Activated naive CD8-positive, alpha-beta T cell treated with anti-CD3 and anti-CD28 coated beads, Interleukin-2, amount 50 U/mL, for 24 hours (primary cell): ENCODE measurements around the gene CDK9.
"Not testable (repeated sequence)": the region's sequence is repeated elsewhere in the genome, so short reads cannot be mapped to it uniquely, and the experiment has no call there.

Experiments
- ATAC-seq: fragments of 150-1000 bp; cut with Tn5 transposase; one replicate; pipeline ENCODE4 v1.10.0; 2021
- DNase-seq: peaks from one replicate; pipeline ENCODE4 v3.0.0; 2021
- H3K27ac Mint-ChIP-seq: one replicate; pipeline ENCODE4 v1.8.0; 2021; ENCODE audit warnings: mild to moderate bottlenecking, mixed read lengths
- H3K27me3 Mint-ChIP-seq: one replicate; pipeline ENCODE4 v1.8.0; 2021; ENCODE audit warnings: mixed read lengths
- H3K36me3 Mint-ChIP-seq: one replicate; pipeline ENCODE4 v1.8.0; 2021; ENCODE audit warnings: low read depth, mixed read lengths
- H3K4me1 Mint-ChIP-seq: one replicate; pipeline ENCODE4 v1.8.0; 2021; ENCODE audit warnings: mixed read lengths
- H3K4me3 Mint-ChIP-seq: one replicate; pipeline ENCODE4 v1.8.0; 2021; ENCODE audit warnings: mild to moderate bottlenecking, moderate library complexity, mixed read lengths
- H3K9me3 Mint-ChIP-seq: one replicate; pipeline ENCODE4 v1.8.0; 2021; ENCODE audit warnings: mixed read lengths

CDK9 gene

DNA sequence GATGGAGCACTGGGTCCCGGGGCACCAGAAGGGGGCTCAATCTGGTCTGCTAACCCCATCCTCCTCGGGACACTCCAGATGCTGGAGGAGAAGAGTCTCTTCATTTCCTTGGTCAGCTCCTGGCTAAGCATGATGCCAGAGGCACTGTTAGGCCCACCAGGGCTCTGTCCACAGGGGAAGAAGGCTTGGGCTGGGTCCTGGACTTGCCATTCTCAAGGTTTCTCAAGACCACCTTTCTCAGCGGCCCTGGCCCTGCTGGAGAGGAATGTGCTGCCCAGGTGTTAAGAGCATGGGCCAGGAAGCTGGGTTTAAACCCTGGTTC, 15.3 kb upstream of the CDK9 start:
- peak overlapping the region; percentile 84 for H3K4me3 Mint-ChIP-seq
- no peaks in the 10 kb centered on the region for H3K27me3 Mint-ChIP-seq
- no peak for ATAC-seq
- peak overlapping the region; percentile 77 for H3K27ac Mint-ChIP-seq
- peaks cover 73% of the 10 kb centered on the region for H3K4me1 Mint-ChIP-seq
- peaks cover 25% of the 10 kb centered on the region for H3K36me3 Mint-ChIP-seq
- H3K9me3 Mint-ChIP-seq = no peaks in the 10 kb centered on the region
- DNase-seq = no peak

DNA sequence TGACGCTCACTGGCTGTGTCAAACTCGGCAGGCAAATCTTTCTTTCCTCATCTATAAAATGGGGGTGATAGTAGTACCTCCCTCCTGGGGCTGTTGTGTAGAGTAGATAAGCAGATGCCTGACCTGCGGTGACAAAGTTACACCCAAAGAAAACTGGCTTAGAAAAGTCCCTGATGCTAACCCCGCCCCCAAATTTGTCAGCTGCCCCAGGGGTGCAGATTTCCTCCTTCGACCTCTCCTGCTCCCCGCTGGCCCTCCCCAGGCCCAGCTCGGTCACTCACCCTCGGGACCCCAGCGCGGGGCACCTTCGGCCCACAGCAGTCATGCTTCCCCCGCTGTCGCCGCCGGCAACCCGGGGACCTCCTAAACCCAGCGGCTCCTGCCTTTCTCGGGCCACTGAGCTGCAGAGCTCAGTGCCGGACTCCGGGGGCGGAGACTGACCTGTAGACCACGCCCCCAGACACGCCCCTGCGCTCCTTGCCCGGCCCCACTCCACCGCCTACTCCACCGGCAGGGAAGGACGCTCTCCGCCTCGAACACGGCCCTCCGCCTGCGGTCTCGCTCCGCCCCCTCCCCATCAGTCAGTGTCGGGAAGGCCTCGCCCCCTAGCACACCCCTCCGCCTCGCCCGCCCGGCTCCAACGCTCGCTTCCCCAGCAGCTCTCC, 14.8 kb upstream of the CDK9 start:
- H3K9me3 Mint-ChIP-seq = no peaks in the 10 kb centered on the region
- DNase-seq (peak; percentile 98), ATAC-seq (peak; percentile 93)
- no peaks in the 10 kb centered on the region for H3K27me3 Mint-ChIP-seq
- peaks cover 74% of the 10 kb centered on the region for H3K4me1 Mint-ChIP-seq
- peak overlapping the region; percentile 77 for H3K27ac Mint-ChIP-seq
- H3K4me3 Mint-ChIP-seq = peak overlapping the region; percentile 84
- peaks cover 25% of the 10 kb centered on the region for H3K36me3 Mint-ChIP-seq

GRCh38 chr9:127771570-127772189, 14.2 kb upstream of the CDK9 start:
- H3K4me3 Mint-ChIP-seq = peak overlapping the region; percentile 84
- H3K9me3 Mint-ChIP-seq = no peaks in the 10 kb centered on the region
- peaks cover 75% of the 10 kb centered on the region for H3K4me1 Mint-ChIP-seq
- no peaks in the 10 kb centered on the region for H3K27me3 Mint-ChIP-seq
- ATAC-seq (no peak), DNase-seq (no peak)
- H3K27ac Mint-ChIP-seq = peak overlapping the region; percentile 77
- peaks cover 20% of the 10 kb centered on the region for H3K36me3 Mint-ChIP-seq

- H3K36me3 Mint-ChIP-seq = peaks cover 22% of the 10 kb centered on the region
- no peak overlapping the region for H3K4me3 Mint-ChIP-seq
- DNase-seq = no peak
- no peak overlapping the region for H3K27ac Mint-ChIP-seq
- H3K9me3 Mint-ChIP-seq = no peaks in the 10 kb centered on the region
- ATAC-seq = no peak
- peaks cover 69% of the 10 kb centered on the region for H3K4me1 Mint-ChIP-seq
- no peaks in the 10 kb centered on the region for H3K27me3 Mint-ChIP-seq
Observed at GRCh38 chr9:127772603-127773002, 13.2 kb upstream of the CDK9 start.

DNA sequence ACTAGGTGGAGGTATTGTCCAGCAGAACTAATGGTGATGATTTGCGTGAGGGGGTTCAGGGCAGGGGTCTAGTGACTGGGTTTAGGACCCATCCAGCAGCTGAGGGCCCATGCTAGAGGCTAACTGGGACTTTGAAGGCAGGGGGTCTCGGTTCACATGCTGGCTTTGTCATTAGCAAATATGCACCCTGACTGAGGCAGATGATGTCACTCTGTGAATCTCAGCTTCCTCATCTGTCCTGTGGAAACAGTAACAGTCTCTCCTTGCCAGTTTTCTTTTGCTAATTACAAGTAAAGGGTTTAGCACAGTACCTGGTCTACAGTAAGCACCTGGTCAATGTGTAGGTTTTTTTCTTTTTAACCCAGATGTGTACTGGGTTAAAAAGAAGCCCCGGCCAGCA, 12.6 kb upstream of the CDK9 start:
- H3K4me1 Mint-ChIP-seq = peaks cover 65% of the 10 kb centered on the region
- H3K27ac Mint-ChIP-seq = peak overlapping the region; percentile 50
- no peak overlapping the region for H3K4me3 Mint-ChIP-seq

GRCh38 chr9:127773981-127774380, 11.9 kb upstream of the CDK9 start:
- no peak overlapping the region for H3K4me3 Mint-ChIP-seq

More for the DNA sequence above, 12.6 kb upstream of the CDK9 start:
- ATAC-seq (no peak), DNase-seq (no peak)
- peaks cover 23% of the 10 kb centered on the region for H3K36me3 Mint-ChIP-seq
- no peaks in the 10 kb centered on the region for H3K9me3 Mint-ChIP-seq
- H3K27me3 Mint-ChIP-seq = no peaks in the 10 kb centered on the region

GRCh38 chr9:127776195-127776923, 9.5 kb upstream of the CDK9 start:
- ATAC-seq (peak; percentile 33), DNase-seq (peak; percentile 77)
- Mint-ChIP-seq H3K36me3 (peaks cover 17% of the 10 kb centered on the region), H3K27ac (peak overlapping the region; percentile 100), H3K27me3 (no peaks in the 10 kb centered on the region), H3K9me3 (no peaks in the 10 kb centered on the region), H3K4me1 (peaks cover 57% of the 10 kb centered on the region), H3K4me3 (peak overlapping the region; percentile 99)

More at GRCh38 chr9:127773981-127774380, 11.9 kb upstream of the CDK9 start:
- DNase-seq = no peak
- Mint-ChIP-seq H3K36me3 (peaks cover 20% of the 10 kb centered on the region), H3K4me1 (peaks cover 61% of the 10 kb centered on the region), H3K27me3 (no peaks in the 10 kb centered on the region), H3K9me3 (no peaks in the 10 kb centered on the region), H3K27ac (peak overlapping the region; percentile 39)
- no peak for ATAC-seq

DNA sequence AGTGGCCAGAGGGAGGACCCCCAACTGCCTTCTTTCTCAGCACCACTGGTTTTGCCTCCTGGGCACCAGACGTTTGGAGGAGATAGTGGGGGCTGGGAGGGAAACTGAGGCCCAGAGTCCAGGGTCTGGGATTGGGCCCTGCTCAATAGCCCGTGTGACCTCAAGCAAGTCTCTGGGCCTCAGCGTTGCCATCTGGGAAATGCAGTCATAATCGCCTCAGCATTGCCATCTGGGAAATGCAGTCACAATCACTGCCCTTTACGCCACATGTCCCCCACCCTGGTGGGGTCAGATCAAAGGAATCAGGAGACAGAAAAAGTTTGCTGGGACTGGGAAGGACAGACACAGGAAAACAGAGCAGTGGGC, 8.9 kb upstream of the CDK9 start:
- H3K4me3 Mint-ChIP-seq = peak overlapping the region; percentile 99
- H3K27me3 Mint-ChIP-seq = no peaks in the 10 kb centered on the region
- peak; percentile 49 for DNase-seq
- peak overlapping the region; percentile 100 for H3K27ac Mint-ChIP-seq
- H3K9me3 Mint-ChIP-seq = no peaks in the 10 kb centered on the region
- peaks cover 57% of the 10 kb centered on the region for H3K4me1 Mint-ChIP-seq
- peaks cover 14% of the 10 kb centered on the region for H3K36me3 Mint-ChIP-seq
- ATAC-seq = no peak

DNA sequence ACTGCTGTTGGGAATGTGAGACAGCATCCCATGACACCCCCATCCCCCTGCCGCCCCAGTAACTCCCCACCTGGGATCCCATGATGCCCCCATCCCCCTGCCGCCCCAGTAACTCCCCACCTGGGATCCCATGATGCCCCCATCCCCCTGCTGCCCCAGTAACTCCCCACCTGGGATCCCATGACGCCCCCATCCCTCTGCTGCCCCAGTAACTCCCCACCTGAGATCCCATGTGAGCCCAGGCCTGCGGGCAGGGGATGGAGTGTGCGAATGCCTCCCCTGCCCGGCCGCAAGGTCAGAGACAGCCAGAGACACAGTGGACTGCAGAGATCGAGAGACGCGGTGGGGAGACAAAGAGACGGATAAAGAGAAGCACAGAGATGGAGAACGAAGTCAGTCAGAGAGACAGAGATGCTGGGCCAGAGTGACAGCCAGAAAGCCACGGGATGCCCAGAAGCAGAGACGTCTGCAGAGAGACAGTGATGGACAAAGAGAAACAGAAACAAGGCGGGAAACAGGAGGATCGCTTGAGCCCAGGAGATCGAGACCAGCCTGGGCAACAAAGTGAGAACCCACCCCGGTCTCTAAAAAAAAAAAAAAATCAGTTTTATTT, 8.4 kb upstream of the CDK9 start:
- Mint-ChIP-seq H3K9me3 (no peaks in the 10 kb centered on the region), H3K4me1 (peaks cover 60% of the 10 kb centered on the region), H3K27ac (peak overlapping the region; percentile 100), H3K27me3 (no peaks in the 10 kb centered on the region), H3K4me3 (peak overlapping the region; percentile 99), H3K36me3 (peaks cover 14% of the 10 kb centered on the region)
- no peak for ATAC-seq
- DNase-seq = no peak

DNA sequence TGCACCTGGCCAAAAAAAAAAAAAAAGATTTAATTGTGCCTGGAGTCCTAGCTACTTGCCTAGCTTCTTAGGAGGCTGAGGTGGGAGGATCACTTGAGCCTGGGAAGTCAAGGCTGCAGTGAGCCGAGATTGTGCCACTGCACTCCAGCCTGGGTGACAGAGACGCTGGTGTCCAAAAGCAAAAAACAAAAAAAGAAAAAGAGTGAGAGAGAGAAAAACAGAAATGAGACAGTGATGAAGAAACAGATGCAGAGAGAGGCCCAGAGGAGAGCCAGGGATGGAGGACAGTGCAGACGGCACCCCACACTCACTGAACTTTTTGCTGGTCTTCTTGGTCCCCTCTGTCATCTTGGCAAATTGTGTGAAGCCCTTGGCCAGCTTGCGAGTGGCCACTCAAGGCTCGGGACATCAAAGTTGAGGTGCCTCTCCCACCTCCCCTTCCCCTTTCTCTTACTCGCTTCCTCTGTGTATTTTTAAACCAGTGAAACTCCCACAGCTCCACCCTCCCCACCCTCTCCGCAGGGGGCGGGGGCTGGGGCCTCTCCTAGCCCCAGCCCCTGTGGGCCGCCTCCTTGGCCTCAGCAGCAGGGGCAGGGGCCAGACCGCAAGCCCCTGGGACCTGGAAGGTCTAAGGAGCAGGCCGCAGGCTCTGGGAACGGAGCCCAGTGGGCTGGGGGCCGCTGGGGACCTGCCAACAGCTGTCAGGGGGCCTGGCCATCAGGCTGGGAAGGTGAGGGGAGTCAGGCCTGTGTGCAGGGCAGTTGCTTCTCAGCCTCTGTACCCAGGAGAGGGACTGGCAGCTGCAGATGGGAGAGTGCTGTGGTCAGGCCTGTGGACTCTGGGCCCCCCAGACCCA, 7.3 kb upstream of the CDK9 start, which contains the start of gene SH2D3C:
Gene SH2D3C, minus strand, starts transcription at position 387 of the 856 bp plus-strand sequence. Its CDS starts 39 bp downstream, at position 348.
- DNase-seq (peak; percentile 67), ATAC-seq (peak; percentile 13)
- H3K4me3 Mint-ChIP-seq = peak within 1 kb of the TSS; percentile 99
- H3K4me1 Mint-ChIP-seq = peaks cover 67% of the 10 kb centered on the region
- H3K36me3 Mint-ChIP-seq = peaks cover 10% of the 10 kb centered on the region
- no peaks in the 10 kb centered on the region for H3K9me3 Mint-ChIP-seq
- peak within 1 kb of the TSS; percentile 100 for H3K27ac Mint-ChIP-seq
- H3K27me3 Mint-ChIP-seq = no peaks in the 10 kb centered on the region

GRCh38 chr9:127779136-127779981, 6.5 kb upstream of the CDK9 start:
- peaks cover 5% of the 10 kb centered on the region for H3K36me3 Mint-ChIP-seq
- H3K27ac Mint-ChIP-seq = peak overlapping the region; percentile 100
- DNase-seq (peak; percentile 65), ATAC-seq (peak; percentile 79)
- H3K9me3 Mint-ChIP-seq = no peaks in the 10 kb centered on the region
- H3K4me3 Mint-ChIP-seq = peak overlapping the region; percentile 99
- no peaks in the 10 kb centered on the region for H3K27me3 Mint-ChIP-seq
- peaks cover 70% of the 10 kb centered on the region for H3K4me1 Mint-ChIP-seq

DNA sequence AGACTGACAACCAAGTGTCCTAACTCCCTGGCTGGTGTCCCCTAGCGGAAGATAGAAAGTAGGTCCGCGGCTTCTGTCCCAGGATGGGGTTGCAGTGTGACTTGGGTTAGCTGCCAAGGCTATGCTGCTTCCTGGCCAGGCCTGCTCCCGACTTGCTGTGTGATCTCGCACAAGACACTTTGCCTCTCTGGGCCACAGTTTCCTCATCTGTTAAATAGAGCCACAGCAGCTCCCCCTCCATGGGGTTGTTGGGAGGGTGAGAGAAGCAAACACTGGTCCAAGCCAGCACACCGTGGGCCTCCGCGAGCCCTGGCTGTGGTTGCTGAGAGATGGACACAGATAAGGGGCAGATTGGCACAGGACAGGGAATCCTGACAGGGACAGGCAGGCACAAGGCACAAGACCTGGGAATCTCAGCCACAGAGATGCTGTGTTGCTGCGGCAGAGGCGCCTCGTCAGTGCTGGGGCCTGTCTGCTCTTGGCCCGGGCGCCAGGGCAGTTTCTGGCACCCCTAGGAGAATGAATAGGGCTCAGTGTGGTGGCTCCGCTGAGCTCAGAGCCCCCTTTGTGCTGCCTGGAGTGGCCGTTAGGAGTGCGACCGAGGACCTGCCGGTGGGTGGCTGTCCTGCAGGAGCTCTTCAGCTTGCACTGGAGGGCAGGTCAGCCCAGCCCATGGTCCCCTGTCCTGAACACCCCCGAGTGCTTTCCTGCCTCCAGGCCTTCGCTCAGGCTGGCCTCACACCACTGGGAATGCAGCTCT, 5.5 kb upstream of the CDK9 start:
- peaks cover 70% of the 10 kb centered on the region for H3K4me1 Mint-ChIP-seq
- DNase-seq (no peak), ATAC-seq (no peak)
- peak overlapping the region; percentile 34 for H3K4me3 Mint-ChIP-seq
- peak overlapping the region; percentile 100 for H3K27ac Mint-ChIP-seq
- H3K27me3 Mint-ChIP-seq = no peaks in the 10 kb centered on the region
- H3K36me3 Mint-ChIP-seq = peaks cover 3% of the 10 kb centered on the region
- H3K9me3 Mint-ChIP-seq = no peaks in the 10 kb centered on the region

- ATAC-seq, H3K4me3 Mint-ChIP-seq, DNase-seq, H3K36me3 Mint-ChIP-seq, H3K27me3 Mint-ChIP-seq, H3K9me3 Mint-ChIP-seq: not testable (repeated sequence)
- peaks cover 68% of the 10 kb centered on the region for H3K4me1 Mint-ChIP-seq
- H3K27ac Mint-ChIP-seq = peak overlapping the region; percentile 86
Observed at GRCh38 chr9:127780909-127781308, 4.9 kb upstream of the CDK9 start.
